ENCODE data around the gene PWWP2B. TPM values are rescaled to one million over a fixed set of nuclear protein-coding genes. Genes with fewer than 3 reads are reported as not detected.

PWWP2B gene
- polyA plus RNA-seq, 1 donor: 23.7 TPM

DNA sequence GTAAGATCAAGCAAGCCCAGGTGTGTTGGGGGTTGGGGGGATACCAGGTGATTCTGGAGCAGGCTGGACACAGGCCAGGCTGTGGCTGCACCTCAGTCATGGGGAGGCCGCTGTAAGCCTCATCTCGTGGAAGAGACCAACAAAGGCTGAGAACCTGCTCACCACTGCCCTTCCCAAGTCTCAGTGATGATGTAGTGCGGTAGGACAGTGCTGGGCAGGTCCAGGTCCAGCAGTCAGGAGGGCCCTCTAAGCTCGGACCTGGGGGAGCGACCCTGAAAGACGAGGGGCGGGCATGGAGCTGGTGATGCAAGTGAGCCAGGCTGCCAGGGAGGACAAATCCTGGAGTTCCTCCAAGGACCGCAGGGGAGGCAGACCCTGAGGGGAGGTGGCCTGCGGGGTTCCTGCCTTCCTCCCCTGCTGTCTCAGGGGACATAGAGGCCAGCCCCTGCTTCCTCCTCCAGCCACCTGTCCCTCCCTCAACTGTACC, 3.3 kb upstream of the PWWP2B start:
- peaks cover 49% of the 10 kb centered on the region for H3K4me1 ChIP-seq (ENCODE audit: control insufficient read depth, insufficient read depth, low read length)
- no CpG with 5 or more reads among the region's 9 CpGs for WGBS (ENCODE audit: insufficient coverage, low lambda C conversion rate)
- H3K27ac ChIP-seq (ENCODE audit: low read length): no peak overlapping the region
- no peaks in the 10 kb centered on the region for H3K27me3 ChIP-seq (ENCODE audit: control insufficient read depth, insufficient read depth, low read length)
- H3K9me3 ChIP-seq (ENCODE audit: control insufficient read depth, low read depth, low read length): no peaks in the 10 kb centered on the region
- no peak overlapping the region for H3K4me3 ChIP-seq (ENCODE audit: low read length)
- H3K36me3 ChIP-seq (ENCODE audit: control insufficient read depth, insufficient read depth, low read length): no peaks in the 10 kb centered on the region
- no peak for DNase-seq

DNA sequence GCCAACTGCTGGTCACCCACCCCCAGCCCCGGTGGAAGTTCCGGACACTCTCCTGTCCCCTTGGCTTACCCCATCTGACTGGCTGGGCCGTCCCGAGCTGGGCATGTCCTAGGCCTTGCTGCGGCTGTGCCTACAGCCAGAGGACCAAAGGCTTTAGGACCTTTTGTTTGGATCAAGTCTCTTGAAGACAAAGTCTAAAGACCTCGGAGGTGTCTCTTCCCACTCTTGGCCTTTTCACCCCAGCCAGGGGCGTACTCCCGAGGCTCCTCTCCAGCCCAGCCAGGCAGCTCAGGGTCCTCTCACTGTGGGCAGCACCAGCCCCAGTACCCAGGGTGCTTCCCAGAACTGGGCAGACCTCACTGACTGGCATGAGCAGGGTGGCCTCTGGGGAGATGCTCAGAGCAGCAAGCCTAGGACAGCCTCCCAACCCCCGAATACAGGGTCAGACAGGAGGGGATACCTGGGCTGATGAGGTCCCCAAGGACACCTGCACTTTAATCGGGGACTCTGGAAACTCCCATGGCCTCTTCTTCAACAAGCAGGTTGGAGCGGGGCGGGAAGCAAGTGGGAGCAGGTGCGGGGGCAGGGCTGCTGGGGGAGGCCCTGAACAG, 2.7 kb upstream of the PWWP2B start:
- WGBS (ENCODE audit: insufficient coverage, low lambda C conversion rate): no CpG with 5 or more reads among the region's 13 CpGs
- no peak overlapping the region for H3K27ac ChIP-seq (ENCODE audit: low read length)
- H3K4me3 ChIP-seq (ENCODE audit: low read length): no peak overlapping the region
- H3K4me1 ChIP-seq (ENCODE audit: control insufficient read depth, insufficient read depth, low read length): peaks cover 49% of the 10 kb centered on the region
- no peak for DNase-seq
- no peaks in the 10 kb centered on the region for H3K9me3 ChIP-seq (ENCODE audit: control insufficient read depth, low read depth, low read length)
- peaks cover 2% of the 10 kb centered on the region for H3K36me3 ChIP-seq (ENCODE audit: control insufficient read depth, insufficient read depth, low read length)
- H3K27me3 ChIP-seq (ENCODE audit: control insufficient read depth, insufficient read depth, low read length): no peaks in the 10 kb centered on the region

- DNase-seq: no peak
- WGBS (ENCODE audit: insufficient coverage, low lambda C conversion rate): no CpG with 5 or more reads among the region's 12 CpGs
- peak overlapping the region; percentile 49 for H3K4me3 ChIP-seq (ENCODE audit: low read length)
Measured at GRCh38 chr10:132394936-132395703, 1.9 kb upstream of the PWWP2B start.

DNA sequence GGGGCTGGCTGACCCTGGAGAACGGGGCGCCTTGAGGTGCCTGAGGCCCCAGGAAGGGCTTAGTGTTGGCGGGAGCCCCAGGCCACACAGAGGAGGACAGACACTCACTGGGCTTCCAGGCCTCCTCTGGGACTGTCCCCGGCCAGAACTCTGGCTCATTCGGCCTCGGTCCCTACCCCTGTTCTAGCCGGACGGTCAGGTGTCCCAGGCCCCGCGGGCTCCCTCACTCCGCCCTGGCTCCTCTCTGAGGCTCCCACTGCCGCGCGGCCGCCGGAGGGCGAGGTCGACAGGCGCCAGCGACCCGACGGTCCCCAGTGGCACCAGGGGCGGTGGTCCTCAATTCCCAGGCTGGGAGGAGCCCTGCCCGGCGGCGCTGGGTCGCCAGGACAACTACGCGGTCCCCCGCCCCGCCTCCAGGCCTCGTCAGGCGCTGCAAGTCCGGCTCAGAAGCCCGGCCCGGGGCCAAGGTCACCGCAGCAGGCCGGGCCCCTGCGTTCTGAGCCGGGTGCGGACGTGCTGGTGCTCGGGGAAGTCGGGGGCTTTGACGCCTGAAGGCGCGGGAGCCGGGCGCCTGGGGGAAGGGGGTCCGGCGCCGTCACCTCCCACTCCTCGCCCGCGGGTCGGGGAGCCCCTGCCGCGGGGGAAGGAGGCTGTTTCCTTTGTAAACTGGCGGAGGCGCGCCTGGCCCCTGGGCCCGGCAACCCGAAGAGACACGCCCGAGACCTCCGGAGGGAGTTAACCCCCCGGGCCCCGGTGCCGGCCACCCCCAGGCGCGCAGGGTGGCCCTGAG, 1.1 kb upstream of the PWWP2B start:
- Histone ChIP-seq H3K9me3 (ENCODE audit: control insufficient read depth, low read depth, low read length) (no peaks in the 10 kb centered on the region), H3K4me1 (ENCODE audit: control insufficient read depth, insufficient read depth, low read length) (peaks cover 54% of the 10 kb centered on the region), H3K27ac (ENCODE audit: low read length) (peak overlapping the region; percentile 83), H3K27me3 (ENCODE audit: control insufficient read depth, insufficient read depth, low read length) (no peaks in the 10 kb centered on the region), H3K36me3 (ENCODE audit: control insufficient read depth, insufficient read depth, low read length) (peaks cover 14% of the 10 kb centered on the region), H3K4me3 (ENCODE audit: low read length) (peak overlapping the region; percentile 49)
- DNase-seq: peak; percentile 68 to 83
- no CpG with 5 or more reads among the region's 71 CpGs for WGBS (ENCODE audit: insufficient coverage, low lambda C conversion rate)

More at GRCh38 chr10:132394936-132395703, 1.9 kb upstream of the PWWP2B start:
- Histone ChIP-seq H3K27ac (ENCODE audit: low read length) (peak overlapping the region; percentile 83), H3K9me3 (ENCODE audit: control insufficient read depth, low read depth, low read length) (no peaks in the 10 kb centered on the region), H3K27me3 (ENCODE audit: control insufficient read depth, insufficient read depth, low read length) (no peaks in the 10 kb centered on the region), H3K36me3 (ENCODE audit: control insufficient read depth, insufficient read depth, low read length) (peaks cover 10% of the 10 kb centered on the region), H3K4me1 (ENCODE audit: control insufficient read depth, insufficient read depth, low read length) (peaks cover 49% of the 10 kb centered on the region)

DNA sequence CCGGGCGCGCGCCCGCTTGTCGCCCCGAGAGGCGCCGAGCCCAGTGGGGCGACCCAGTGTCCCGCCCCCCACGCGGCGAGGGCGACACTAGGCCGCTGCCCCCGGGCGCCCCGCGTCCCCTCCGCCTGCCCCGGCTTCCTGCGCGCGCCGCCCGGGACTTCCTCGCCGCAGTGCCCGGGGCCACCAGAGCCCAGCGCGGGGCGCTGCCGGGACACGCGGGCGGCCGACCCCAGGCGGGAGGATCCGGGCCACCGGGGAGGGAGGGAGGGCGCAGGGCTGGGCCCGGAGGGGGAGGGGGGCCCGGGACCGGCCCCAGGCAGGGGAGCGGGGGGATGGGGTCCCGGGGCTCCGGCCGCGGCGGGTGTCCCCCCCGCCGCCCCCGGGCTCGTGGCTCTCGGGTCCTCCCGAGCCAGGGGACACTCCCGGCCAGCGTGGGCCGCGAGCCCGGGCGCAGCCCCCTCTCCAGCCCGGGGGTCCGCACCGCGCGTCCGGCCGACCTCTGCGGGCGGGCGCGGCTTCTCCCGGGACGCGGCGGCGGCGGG, 435 bp upstream of the PWWP2B start:
- no CpG with 5 or more reads among the region's 80 CpGs for WGBS (ENCODE audit: insufficient coverage, low lambda C conversion rate)
- peak in 1 of 2 donors; percentile 75 for DNase-seq
- peak overlapping the region; percentile 49 for H3K4me3 ChIP-seq (ENCODE audit: low read length)

DNA sequence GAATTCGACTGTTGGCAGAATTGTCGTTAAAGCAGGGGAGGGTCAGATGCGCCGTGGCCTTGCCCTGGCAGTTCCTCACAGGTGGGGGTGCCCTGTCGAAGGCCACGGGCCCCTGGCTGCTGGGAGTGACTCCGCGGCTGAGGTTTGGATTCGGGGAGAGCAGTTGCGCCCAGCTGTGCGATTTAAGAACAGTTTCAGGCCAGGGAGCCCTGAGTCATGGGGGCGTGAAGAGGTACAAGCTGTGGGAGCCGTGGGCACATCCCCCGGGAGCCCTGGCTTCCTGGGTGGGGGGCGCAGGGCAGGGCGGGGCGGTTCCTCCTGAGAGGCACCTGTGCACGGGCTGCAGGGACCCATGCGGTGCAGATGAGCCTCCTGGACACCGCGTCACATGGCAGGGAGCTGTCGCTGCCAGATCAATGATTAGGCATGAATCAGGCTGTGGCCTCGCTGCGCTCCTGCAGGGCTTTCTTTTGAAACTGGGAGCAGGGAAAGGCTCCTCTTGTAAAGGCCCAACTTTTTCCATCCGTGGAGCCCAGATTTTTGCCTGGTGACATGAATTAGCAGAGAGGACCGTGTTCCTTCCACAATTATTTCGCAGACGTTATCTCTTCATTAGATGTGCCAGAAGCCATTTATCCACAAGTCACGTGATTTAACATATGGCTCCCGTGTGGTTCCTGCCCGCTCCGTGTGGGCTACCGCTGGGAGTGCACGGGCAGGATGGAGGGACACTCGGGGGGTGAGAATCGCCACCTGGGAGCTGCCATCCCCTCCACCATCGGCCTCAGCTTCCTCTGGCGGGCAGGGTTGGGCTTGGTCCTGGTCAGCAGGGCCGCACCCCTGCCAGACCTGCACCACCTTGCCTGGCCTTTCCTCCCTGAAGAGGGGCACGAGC, 918 bp downstream of the PWWP2B start:
- Histone ChIP-seq H3K9me3 (ENCODE audit: control insufficient read depth, low read depth, low read length) (no peaks in the 10 kb centered on the region), H3K4me1 (ENCODE audit: control insufficient read depth, insufficient read depth, low read length) (peaks cover 56% of the 10 kb centered on the region), H3K36me3 (ENCODE audit: control insufficient read depth, insufficient read depth, low read length) (peaks cover 27% of the 10 kb centered on the region), H3K4me3 (ENCODE audit: low read length) (peak overlapping the region; percentile 69), H3K27me3 (ENCODE audit: control insufficient read depth, insufficient read depth, low read length) (no peaks in the 10 kb centered on the region), H3K27ac (ENCODE audit: low read length) (peak overlapping the region; percentile 91)
- WGBS (ENCODE audit: insufficient coverage, low lambda C conversion rate): no CpG with 5 or more reads among the region's 40 CpGs
- DNase-seq: peak in 1 of 2 donors; percentile 74

More for the DNA sequence above, 435 bp upstream of the PWWP2B start:
- peaks cover 20% of the 10 kb centered on the region for H3K36me3 ChIP-seq (ENCODE audit: control insufficient read depth, insufficient read depth, low read length)
- no peaks in the 10 kb centered on the region for H3K9me3 ChIP-seq (ENCODE audit: control insufficient read depth, low read depth, low read length)
- peaks cover 54% of the 10 kb centered on the region for H3K4me1 ChIP-seq (ENCODE audit: control insufficient read depth, insufficient read depth, low read length)
- peak overlapping the region; percentile 83 for H3K27ac ChIP-seq (ENCODE audit: low read length)
- H3K27me3 ChIP-seq (ENCODE audit: control insufficient read depth, insufficient read depth, low read length): no peaks in the 10 kb centered on the region

GRCh38 chr10:132398566-132398991, 1.6 kb downstream of the PWWP2B start:
- Histone ChIP-seq H3K27me3 (ENCODE audit: control insufficient read depth, insufficient read depth, low read length) (no peaks in the 10 kb centered on the region), H3K9me3 (ENCODE audit: control insufficient read depth, low read depth, low read length) (no peaks in the 10 kb centered on the region), H3K36me3 (ENCODE audit: control insufficient read depth, insufficient read depth, low read length) (peaks cover 28% of the 10 kb centered on the region), H3K4me1 (ENCODE audit: control insufficient read depth, insufficient read depth, low read length) (peaks cover 56% of the 10 kb centered on the region), H3K27ac (ENCODE audit: low read length) (peak overlapping the region; percentile 91), H3K4me3 (ENCODE audit: low read length) (no peak overlapping the region)
- DNase-seq: no peak
- WGBS (ENCODE audit: insufficient coverage, low lambda C conversion rate): no CpG with 5 or more reads among the region's 13 CpGs

GRCh38 chr10:132399117-132400035, 2.4 kb downstream of the PWWP2B start:
- Histone ChIP-seq H3K4me3 (ENCODE audit: low read length) (no peak overlapping the region), H3K9me3 (ENCODE audit: control insufficient read depth, low read depth, low read length) (no peaks in the 10 kb centered on the region), H3K27ac (ENCODE audit: low read length) (peak overlapping the region; percentile 91), H3K4me1 (ENCODE audit: control insufficient read depth, insufficient read depth, low read length) (peaks cover 55% of the 10 kb centered on the region), H3K36me3 (ENCODE audit: control insufficient read depth, insufficient read depth, low read length) (peaks cover 34% of the 10 kb centered on the region), H3K27me3 (ENCODE audit: control insufficient read depth, insufficient read depth, low read length) (no peaks in the 10 kb centered on the region)
- no CpG with 5 or more reads among the region's 27 CpGs for WGBS (ENCODE audit: insufficient coverage, low lambda C conversion rate)
- DNase-seq: peak in 1 of 2 donors; percentile 71

All from large intestine (tissue), 3 donors.